HUES64 (cell line): ENCODE measurements around the gene THSD4.
"Not testable (repeated sequence)": the region's sequence is repeated elsewhere in the genome, so short reads cannot be mapped to it uniquely, and the experiment has no call there.

Experiments used
- H3K27ac ChIP-seq: 2 replicates; pipeline ENCODE4 v1.7.0; 2013; ENCODE audit warnings: low read depth, low read length, inconsistent platforms
- H3K27me3 ChIP-seq: 2 replicates; pipeline ENCODE4 v1.6.1; 2013; ENCODE audit warnings: mild to moderate bottlenecking, low read length; ENCODE audit not compliant: insufficient read depth
- H3K36me3 ChIP-seq: 2 replicates; pipeline ENCODE4 v1.6.1; 2013; ENCODE audit warnings: mild to moderate bottlenecking, low read length; ENCODE audit not compliant: insufficient read depth
- H3K4me1 ChIP-seq: 2 replicates; pipeline ENCODE4 v1.6.1; 2013; ENCODE audit warnings: mild to moderate bottlenecking, low read length, moderate library complexity; ENCODE audit not compliant: insufficient read depth
- H3K4me3 ChIP-seq: 2 replicates; pipeline ENCODE4 v1.5.1; 2013; ENCODE audit warnings: mild to moderate bottlenecking, low read length, moderate library complexity
- H3K9ac ChIP-seq: 2 replicates; pipeline ENCODE4 v1.6.1; 2013; ENCODE audit warnings: mild to moderate bottlenecking, low read depth, low read length
- H3K9me3 ChIP-seq: 2 replicates; pipeline ENCODE4 v1.6.1; 2013; ENCODE audit warnings: low read depth, low read length; ENCODE audit not compliant: insufficient read depth
- WGBS: fragments of 150-250, 120-280 bp; methylation state at CpG from one replicate; pipeline ENCODE4 v1.1.7; 2013; ENCODE audit warnings: missing lambda C conversion rate; 5-methylcytosine and 5-hydroxymethylcytosine counted together

Gene THSD4

DNA sequence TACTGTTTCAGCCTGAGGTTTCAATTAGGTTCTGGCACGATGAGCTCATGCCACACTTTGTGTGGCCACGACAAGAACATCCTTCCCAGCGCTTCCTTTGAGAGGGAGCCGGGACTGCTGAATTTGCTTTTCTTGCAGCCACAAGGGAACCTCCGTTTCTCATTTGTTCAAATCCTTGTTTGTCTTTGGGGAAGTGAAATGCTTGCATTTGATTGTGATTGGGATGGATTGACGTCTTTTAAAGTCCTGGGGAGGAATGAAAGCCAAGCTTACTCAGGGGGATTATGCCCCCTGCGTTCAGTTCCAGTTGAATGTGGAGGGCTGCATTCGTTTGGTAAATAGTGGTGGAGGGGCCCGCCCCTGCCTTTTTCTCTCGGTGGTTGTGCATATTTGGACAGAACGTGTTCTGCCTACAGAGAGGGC lies 277.6 kb downstream of the THSD4 start:
- 48% methylated on average over 11 of the region's 11 CpGs for WGBS
- Histone ChIP-seq H3K9me3 (no peaks in the 10 kb centered on the region), H3K36me3 (no peaks in the 10 kb centered on the region), H3K27ac (no peak overlapping the region), H3K27me3 (no peaks in the 10 kb centered on the region), H3K4me1 (peaks cover 24% of the 10 kb centered on the region), H3K4me3 (no peak overlapping the region), H3K9ac (no peak overlapping the region)

DNA sequence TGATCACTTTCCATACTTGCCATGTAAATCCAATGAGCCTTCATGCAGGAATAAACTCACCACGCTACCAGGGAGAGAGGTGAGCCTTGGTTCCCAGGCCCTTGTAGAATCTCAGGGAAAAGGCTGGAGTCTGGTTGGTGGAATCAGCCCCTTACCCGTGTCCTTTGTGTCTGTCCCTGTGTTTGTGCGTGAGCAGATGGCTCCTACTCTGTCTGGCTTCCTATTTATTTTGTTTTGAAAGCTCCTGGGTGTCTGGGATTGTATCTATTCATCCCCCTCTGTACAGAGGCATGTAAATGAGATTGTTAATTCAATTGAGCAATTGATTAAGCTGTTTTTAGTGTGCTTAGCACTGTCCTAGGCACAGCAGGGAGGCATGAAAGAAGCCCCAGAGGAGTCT lies 278.1 kb downstream of the THSD4 start:
- Histone ChIP-seq H3K4me1 (peaks cover 19% of the 10 kb centered on the region), H3K9me3 (no peaks in the 10 kb centered on the region), H3K9ac (no peak overlapping the region), H3K27me3 (no peaks in the 10 kb centered on the region), H3K27ac (no peak overlapping the region), H3K4me3 (no peak overlapping the region), H3K36me3 (no peaks in the 10 kb centered on the region)
- 67% methylated on average over 3 of the region's 3 CpGs for WGBS

- H3K27me3 ChIP-seq: no peaks in the 10 kb centered on the region
- WGBS: 82% methylated on average over 8 of the region's 8 CpGs
- no peak overlapping the region for H3K27ac ChIP-seq
- no peaks in the 10 kb centered on the region for H3K9me3 ChIP-seq
- no peak overlapping the region for H3K9ac ChIP-seq
- no peaks in the 10 kb centered on the region for H3K36me3 ChIP-seq
- H3K4me3 ChIP-seq: no peak overlapping the region
- H3K4me1 ChIP-seq: peaks cover 18% of the 10 kb centered on the region
These were observed 281.4 kb downstream of the THSD4 start for GRCh38 chr15:71396536-71397125.

- Histone ChIP-seq H3K27ac (no peak overlapping the region), H3K27me3 (no peaks in the 10 kb centered on the region), H3K9me3 (no peaks in the 10 kb centered on the region), H3K4me3 (no peak overlapping the region), H3K9ac (no peak overlapping the region), H3K36me3 (no peaks in the 10 kb centered on the region), H3K4me1 (peaks cover 14% of the 10 kb centered on the region)
- 95% methylated on average over 2 of the region's 2 CpGs for WGBS
These were observed 282.1 kb downstream of the THSD4 start for GRCh38 chr15:71397377-71397776.

DNA sequence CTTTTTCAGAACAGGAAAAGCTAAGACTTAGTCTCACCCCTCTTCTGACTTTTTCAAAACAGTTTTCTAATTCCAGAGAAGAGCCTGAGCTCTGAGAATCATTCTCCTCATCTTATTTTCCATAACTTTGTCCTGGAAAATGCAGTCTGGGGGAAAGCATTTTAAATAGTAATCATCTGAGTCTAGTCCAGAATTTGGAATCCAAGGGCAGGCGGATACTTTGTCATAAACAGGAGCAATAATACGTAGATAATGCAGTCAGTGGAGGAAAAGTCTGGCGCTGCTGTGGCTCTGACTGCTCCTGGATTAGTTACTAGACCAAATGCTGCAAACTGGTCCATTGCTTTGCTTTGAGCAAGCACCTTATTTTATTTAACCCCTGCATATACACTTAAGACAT lies 285.0 kb downstream of the THSD4 start:
- Histone ChIP-seq H3K4me1 (no peaks in the 10 kb centered on the region), H3K36me3 (no peaks in the 10 kb centered on the region), H3K4me3 (no peak overlapping the region), H3K27ac (no peak overlapping the region), H3K9me3 (no peaks in the 10 kb centered on the region), H3K27me3 (no peaks in the 10 kb centered on the region), H3K9ac (no peak overlapping the region)
- 93% methylated on average over 3 of the region's 3 CpGs for WGBS

GRCh38 chr15:71401728-71402127 lies 286.5 kb downstream of the THSD4 start:
- not testable (repeated sequence) for H3K36me3 ChIP-seq, H3K27me3 ChIP-seq, H3K9me3 ChIP-seq, H3K4me3 ChIP-seq, H3K9ac ChIP-seq, H3K4me1 ChIP-seq, H3K27ac ChIP-seq
- 99% methylated on average over 3 of the region's 3 CpGs for WGBS

DNA sequence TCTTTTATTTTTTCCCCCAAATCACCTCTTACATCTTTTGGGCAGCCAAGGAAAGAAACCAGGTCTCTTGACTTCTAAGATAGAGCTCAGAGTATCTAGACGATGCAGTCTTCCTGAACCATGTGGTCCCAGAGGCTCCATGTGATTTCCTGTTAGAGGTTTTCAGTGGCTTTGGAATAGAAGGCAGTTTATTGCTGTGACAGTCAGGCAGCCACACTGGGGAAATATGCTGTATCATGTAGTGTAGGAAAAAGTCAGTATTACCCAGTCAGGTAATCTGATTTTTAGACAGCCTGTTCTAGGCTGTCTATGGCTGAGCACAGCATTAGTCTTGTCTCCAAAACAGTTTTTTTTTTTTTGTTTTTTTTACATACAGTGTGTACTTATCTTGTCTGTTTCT lies 294.3 kb downstream of the THSD4 start:
- peaks cover 7% of the 10 kb centered on the region; the same call in 1 of the 2 replicates for H3K4me1 ChIP-seq
- no peaks in the 10 kb centered on the region for H3K9me3 ChIP-seq
- no peaks in the 10 kb centered on the region for H3K36me3 ChIP-seq
- H3K27ac ChIP-seq: no peak overlapping the region
- H3K4me3 ChIP-seq: no peak overlapping the region
- no peaks in the 10 kb centered on the region for H3K27me3 ChIP-seq
- WGBS: 86% methylated on average over 1 of the region's 1 CpG
- H3K9ac ChIP-seq: no peak overlapping the region

- Histone ChIP-seq H3K27me3 (no peaks in the 10 kb centered on the region), H3K4me1 (peaks cover 7% of the 10 kb centered on the region; the same call in 1 of the 2 replicates), H3K4me3 (no peak overlapping the region), H3K27ac (no peak overlapping the region), H3K9me3 (no peaks in the 10 kb centered on the region), H3K36me3 (no peaks in the 10 kb centered on the region), H3K9ac (no peak overlapping the region)
- WGBS: 93% methylated on average over 6 of the region's 6 CpGs
These were observed 295.1 kb downstream of the THSD4 start for GRCh38 chr15:71410347-71410746.

DNA sequence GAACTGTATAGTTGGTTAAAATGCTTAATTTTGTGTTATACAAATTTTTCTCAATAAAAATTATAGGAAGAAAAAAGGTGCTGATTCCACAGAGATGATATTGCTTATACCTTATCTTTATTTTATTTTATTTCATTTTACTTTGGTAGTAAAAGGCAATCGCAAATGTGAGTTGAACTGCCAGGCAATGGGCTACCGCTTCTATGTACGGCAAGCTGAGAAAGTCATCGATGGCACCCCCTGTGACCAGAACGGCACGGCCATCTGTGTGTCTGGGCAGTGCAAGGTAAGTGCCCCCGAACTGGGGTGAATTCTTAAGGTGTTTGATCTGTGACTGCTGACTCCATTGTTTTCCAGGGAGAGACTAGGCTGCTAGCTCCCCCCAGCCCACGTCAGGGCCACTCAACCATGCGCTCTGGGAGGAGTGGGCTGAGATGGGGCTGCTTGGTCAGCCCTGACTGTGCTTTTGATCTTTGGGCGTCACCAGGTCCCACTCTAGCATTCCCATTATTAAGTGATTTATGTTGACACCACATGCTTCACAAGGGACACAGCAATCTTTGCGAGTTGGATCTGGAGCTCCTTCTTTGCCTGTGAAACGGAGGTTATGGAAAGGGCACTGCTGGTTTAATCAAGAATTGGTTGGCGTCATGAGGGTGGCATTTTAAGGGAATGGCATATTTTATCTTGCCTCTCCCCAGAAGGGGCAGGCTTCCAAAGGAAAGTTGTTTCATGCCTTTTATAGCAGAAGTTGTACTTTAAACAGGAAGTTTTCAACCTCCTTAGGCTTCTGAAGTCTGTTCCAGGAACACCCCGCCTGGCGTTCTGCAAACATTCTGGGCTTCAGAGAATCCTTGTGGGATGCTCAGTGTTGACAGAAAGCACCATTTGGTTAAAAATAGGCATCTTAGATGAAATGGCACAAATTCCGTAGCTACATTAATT lies 296.5 kb downstream of the THSD4 start:
- 89% methylated on average over 16 of the region's 16 CpGs for WGBS
- peaks cover 7% of the 10 kb centered on the region; the same call in 1 of the 2 replicates for H3K4me1 ChIP-seq
- no peaks in the 10 kb centered on the region for H3K27me3 ChIP-seq
- H3K9ac ChIP-seq: no peak overlapping the region
- no peaks in the 10 kb centered on the region for H3K36me3 ChIP-seq
- H3K4me3 ChIP-seq: no peak overlapping the region
- H3K27ac ChIP-seq: no peak overlapping the region
- no peaks in the 10 kb centered on the region for H3K9me3 ChIP-seq

- 93% methylated on average over 3 of the region's 3 CpGs for WGBS
- H3K27ac ChIP-seq: no peak overlapping the region
- H3K36me3 ChIP-seq: no peaks in the 10 kb centered on the region
- no peak overlapping the region for H3K9ac ChIP-seq
- H3K4me1 ChIP-seq: no peaks in the 10 kb centered on the region; the same call in 1 of the 2 replicates
- H3K4me3 ChIP-seq: no peak overlapping the region
- no peaks in the 10 kb centered on the region for H3K9me3 ChIP-seq
- H3K27me3 ChIP-seq: no peaks in the 10 kb centered on the region
These were observed 298.1 kb downstream of the THSD4 start for GRCh38 chr15:71413419-71413818.

- no peak overlapping the region for H3K9ac ChIP-seq
- H3K27me3 ChIP-seq: no peaks in the 10 kb centered on the region
- no peaks in the 10 kb centered on the region for H3K36me3 ChIP-seq
- H3K27ac ChIP-seq: no peak overlapping the region
- H3K4me3 ChIP-seq: no peak overlapping the region
- H3K9me3 ChIP-seq: no peaks in the 10 kb centered on the region
- 78% methylated on average over 2 of the region's 2 CpGs for WGBS
- H3K4me1 ChIP-seq: no peaks in the 10 kb centered on the region; the same call in 1 of the 2 replicates
These were observed 299.6 kb downstream of the THSD4 start for GRCh38 chr15:71414853-71415252.
